Peyer's patch (tissue), 4 donors: Measurements from ENCODE around the gene EDA.

Experiments used
- POLR2A ChIP-seq, 2 donors: fragments of 450-650 bp; IDR thresholded peaks; one replicate each; pipeline ENCODE4 v1.5.1; 2017; ENCODE audit warnings: antibody characterized with exemption in 2 of 2, mild to moderate bottlenecking in 2 of 2, moderate library complexity in 2 of 2
- TF ChIP-seq, protein P1 (sequence below), 6 experiments: fragments of 450-650 bp in 4 of 6; fragments of 200-600 bp in 2 of 6; sonication (generic) in 1 of 6; IDR thresholded peaks; one replicate each; pipeline ENCODE4 v1.5.1; 2017 to 2019; ENCODE audit warnings: antibody characterized with exemption in 6 of 6, mild to moderate bottlenecking in 3 of 6, moderate library complexity in 1 of 6

DNA sequence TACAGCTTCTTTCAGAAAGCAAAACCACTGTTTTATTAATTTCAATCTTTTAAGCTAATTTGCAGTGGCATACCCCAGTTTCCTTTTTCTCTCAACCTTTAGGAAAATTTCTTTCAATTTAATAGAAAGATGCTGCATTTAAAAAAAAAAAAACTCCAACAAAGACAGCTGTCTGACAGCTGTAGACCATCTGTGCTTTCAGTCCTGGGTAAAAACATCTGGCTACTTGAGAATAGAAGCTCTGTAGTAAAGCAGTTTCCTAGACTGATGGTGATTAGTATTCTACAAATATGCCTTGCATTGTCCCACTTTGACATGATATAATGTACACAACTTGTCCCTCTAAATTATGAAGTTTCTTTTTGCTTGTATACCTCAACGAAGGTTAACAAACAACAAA is 197.8 kb downstream of the EDA start:
- TF ChIP-seq, protein P1, sequence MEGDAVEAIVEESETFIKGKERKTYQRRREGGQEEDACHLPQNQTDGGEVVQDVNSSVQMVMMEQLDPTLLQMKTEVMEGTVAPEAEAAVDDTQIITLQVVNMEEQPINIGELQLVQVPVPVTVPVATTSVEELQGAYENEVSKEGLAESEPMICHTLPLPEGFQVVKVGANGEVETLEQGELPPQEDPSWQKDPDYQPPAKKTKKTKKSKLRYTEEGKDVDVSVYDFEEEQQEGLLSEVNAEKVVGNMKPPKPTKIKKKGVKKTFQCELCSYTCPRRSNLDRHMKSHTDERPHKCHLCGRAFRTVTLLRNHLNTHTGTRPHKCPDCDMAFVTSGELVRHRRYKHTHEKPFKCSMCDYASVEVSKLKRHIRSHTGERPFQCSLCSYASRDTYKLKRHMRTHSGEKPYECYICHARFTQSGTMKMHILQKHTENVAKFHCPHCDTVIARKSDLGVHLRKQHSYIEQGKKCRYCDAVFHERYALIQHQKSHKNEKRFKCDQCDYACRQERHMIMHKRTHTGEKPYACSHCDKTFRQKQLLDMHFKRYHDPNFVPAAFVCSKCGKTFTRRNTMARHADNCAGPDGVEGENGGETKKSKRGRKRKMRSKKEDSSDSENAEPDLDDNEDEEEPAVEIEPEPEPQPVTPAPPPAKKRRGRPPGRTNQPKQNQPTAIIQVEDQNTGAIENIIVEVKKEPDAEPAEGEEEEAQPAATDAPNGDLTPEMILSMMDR (IDR thresholded peaks at IDR 0.05), result no peak
- TF ChIP-seq POLR2A (IDR thresholded peaks at IDR 0.05), result no peak
